H1 (cell line): ENCODE measurements around the gene NFE2L2. TPM values are rescaled to one million over a fixed set of nuclear protein-coding genes. Genes with fewer than 3 reads are reported as not detected.

Source experiments
- CTCF ChIA-PET: fragments of 300-600 bp; sonication (Branson Sonifier 250); formaldehyde crosslinking; loops from one replicate; lab custom pipeline; 2021; ENCODE audit not compliant: partially characterized antibody; lab: Charles Lee
- POLR2A ChIA-PET: fragments of 300-600 bp; sonication (Branson Sonifier 250); formaldehyde crosslinking; loops from one replicate; lab custom pipeline; 2021; ENCODE audit warnings: inconsistent platforms; ENCODE audit not compliant: partially characterized antibody; lab: Charles Lee
- DNase-seq, 2 experiments: peaks; one replicate each; pipeline versions ENCODE4 v3.0.0 to v3.0.0-alpha.2; 2010 to 2022; ENCODE audit warnings: low spot score in 2 of 2, low read depth in 1 of 2, mixed read lengths in 1 of 2
- FAIRE-seq: peaks from 2 replicates; lab custom pipeline; 2011; peaks lifted over from hg19 to GRCh38; lab: Jason Lieb, UNC
- H2AFZ ChIP-seq: 2 replicates; pipeline ENCODE4 v1.8.1; 2012; ENCODE audit warnings: low read length, inconsistent platforms
- H2AK5ac ChIP-seq: 2 replicates; pipeline ENCODE4 v1.6.1; 2013; ENCODE audit warnings: low read depth, low read length
- H2BK120ac ChIP-seq: replicated peaks from 2 replicates; pipeline ENCODE3; 2013; ENCODE audit warnings: low read depth, low read length, inconsistent platforms
- H2BK12ac ChIP-seq: 2 replicates; pipeline ENCODE4 v1.6.1; 2013; ENCODE audit warnings: low read depth, low read length
- H2BK15ac ChIP-seq: 2 replicates; pipeline ENCODE4 v1.6.1; 2013; ENCODE audit warnings: low read length
- H2BK20ac ChIP-seq: 2 replicates; pipeline ENCODE4 v1.6.1; 2013; ENCODE audit warnings: low read length
- H2BK5ac ChIP-seq: 2 replicates; pipeline ENCODE4 v1.6.1; 2013; ENCODE audit warnings: low read depth, low read length
- H3K14ac ChIP-seq: 2 replicates; pipeline ENCODE4 v1.6.1; 2013; ENCODE audit warnings: inconsistent platforms; ENCODE audit not compliant: insufficient read length
- H3K18ac ChIP-seq: 2 replicates; pipeline ENCODE4 v1.6.1; 2013; ENCODE audit warnings: low read length; ENCODE audit errors: extremely low read depth
- H3K23ac ChIP-seq: 2 replicates; pipeline ENCODE4 v1.6.1; 2013; ENCODE audit warnings: inconsistent platforms; ENCODE audit not compliant: insufficient read length
- H3K23me2 ChIP-seq: 2 replicates; pipeline ENCODE4 v1.6.1; 2013; ENCODE audit warnings: low read depth, low read length
- H3K27ac ChIP-seq: 2 replicates; pipeline ENCODE4 v1.6.1; 2011; ENCODE audit warnings: low read depth, low read length, inconsistent platforms
- H3K27me3 ChIP-seq, 4 experiments: replicated peaks in 1 of 4; 1 replicate in 1 of 4; 2 replicates in 3 of 4; pipeline versions ENCODE4 v1.6.1 to v1.8.1; 2011 to 2013; ENCODE audit warnings: low read length in 3 of 4, mild to moderate bottlenecking in 3 of 4, inconsistent platforms in 2 of 4, mixed read lengths in 2 of 4, moderate library complexity in 1 of 4; ENCODE audit not compliant: control insufficient read depth in 3 of 4, insufficient read depth in 3 of 4; ENCODE audit errors: extremely low read depth in 1 of 4
- H3K36me3 ChIP-seq, 4 experiments: 2 replicates each; pipeline versions ENCODE4 v1.6.1 to v1.8.1; 2011 to 2013; ENCODE audit warnings: mild to moderate bottlenecking in 4 of 4, low read length in 3 of 4, moderate library complexity in 2 of 4, control low read depth in 1 of 4, inconsistent platforms in 1 of 4; ENCODE audit not compliant: insufficient read depth in 4 of 4, control insufficient read depth in 2 of 4
- H3K4ac ChIP-seq: replicated peaks from 2 replicates; pipeline ENCODE3; 2013; ENCODE audit warnings: low read length, low read depth, mixed read lengths, inconsistent platforms; ENCODE audit not compliant: insufficient read length
- H3K4me1 ChIP-seq, 4 experiments: replicated peaks in 1 of 4; 1 replicate in 1 of 4; 2 replicates in 3 of 4; pipeline versions ENCODE4 v1.6.1 to v1.8.1; 2011 to 2013; ENCODE audit warnings: low read length in 3 of 4, inconsistent platforms in 2 of 4, mixed read lengths in 1 of 4; ENCODE audit not compliant: insufficient read depth in 4 of 4, control insufficient read depth in 3 of 4
- H3K4me2 ChIP-seq, 2 experiments: 2 replicates each; pipeline versions ENCODE4 v1.6.1 to v1.8.1; 2011 to 2013; ENCODE audit warnings: low read depth in 2 of 2, low read length in 2 of 2, control low read depth in 1 of 2, inconsistent platforms in 1 of 2, mild to moderate bottlenecking in 1 of 2; ENCODE audit not compliant: insufficient read depth in 1 of 2
- H3K4me3 ChIP-seq, 4 experiments: fragments of 200-600, 300-600 bp in 1 of 4; sonication (generic), shearing (Covaris generic), sonication (Bioruptor Twin) in 1 of 4; 2 replicates each; pipeline versions ENCODE4 v1.5.1 to v1.8.1; 2011 to 2016; ENCODE audit warnings: low read length in 4 of 4, low read depth in 3 of 4, control low read depth in 2 of 4, inconsistent platforms in 2 of 4, mild to moderate bottlenecking in 2 of 4, mixed read lengths in 1 of 4, moderate library complexity in 1 of 4; ENCODE audit not compliant: insufficient read depth in 2 of 4; ENCODE audit errors: extremely low read depth in 1 of 4
- H3K56ac ChIP-seq: replicated peaks from 2 replicates; pipeline ENCODE3; 2013; ENCODE audit warnings: low read depth, mild to moderate bottlenecking, mixed read lengths, low read length, inconsistent platforms; ENCODE audit not compliant: insufficient read length
- H3K79me1 ChIP-seq: 2 replicates; pipeline ENCODE4 v1.6.1; 2013; ENCODE audit warnings: low read depth, low read length, control low read depth
- H3K79me2 ChIP-seq, 2 experiments: 2 replicates each; pipeline versions ENCODE4 v1.6.1 to v1.8.1; 2012 to 2013; ENCODE audit warnings: low read length in 2 of 2, mild to moderate bottlenecking in 2 of 2, inconsistent platforms in 1 of 2; ENCODE audit not compliant: insufficient read depth in 2 of 2, control insufficient read depth in 1 of 2
- H3K9ac ChIP-seq, 4 experiments: replicated peaks in 1 of 4; 1 replicate in 1 of 4; 2 replicates in 3 of 4; pipeline versions ENCODE4 v1.6.1 to v1.8.1; 2011 to 2013; ENCODE audit warnings: low read depth in 3 of 4, low read length in 3 of 4, control low read depth in 2 of 4, mild to moderate bottlenecking in 2 of 4, moderate library complexity in 2 of 4, inconsistent platforms in 1 of 4; ENCODE audit errors: extremely low read depth in 1 of 4
- H3K9me3 ChIP-seq, 2 experiments: 2 replicates each; pipeline versions ENCODE4 v1.6.1 to v1.8.1; 2012 to 2013; ENCODE audit warnings: mild to moderate bottlenecking in 2 of 2, moderate library complexity in 2 of 2, control low read depth in 1 of 2, inconsistent platforms in 1 of 2, low read depth in 1 of 2, low read length in 1 of 2, mixed read lengths in 1 of 2; ENCODE audit not compliant: insufficient read depth in 2 of 2
- H4K20me1 ChIP-seq, 2 experiments: replicated peaks in 1 of 2; 2 replicates each; pipeline versions ENCODE3 to v1.8.1; 2011 to 2013; ENCODE audit warnings: inconsistent platforms in 2 of 2, low read length in 2 of 2, mild to moderate bottlenecking in 1 of 2; ENCODE audit not compliant: insufficient read depth in 2 of 2, control insufficient read depth in 1 of 2
- H4K5ac ChIP-seq: 2 replicates; pipeline ENCODE4 v1.6.1; 2013; ENCODE audit warnings: low read length, low read depth, mixed read lengths, inconsistent platforms; ENCODE audit not compliant: insufficient read length
- H4K8ac ChIP-seq: 2 replicates; pipeline ENCODE4 v1.8.0; 2013; ENCODE audit warnings: mild to moderate bottlenecking, moderate library complexity, low read length, inconsistent platforms; ENCODE audit not compliant: insufficient read depth; ENCODE audit errors: extremely low read depth
- H4K91ac ChIP-seq: replicated peaks from 2 replicates; pipeline ENCODE3; 2013; ENCODE audit warnings: low read length, mixed read lengths, inconsistent platforms; ENCODE audit not compliant: insufficient read length
- KDM5A ChIP-seq: fragments of 200-600 bp; IDR thresholded peaks from 2 replicates; pipeline ENCODE4 v1.7.1; 2012; ENCODE audit warnings: mild to moderate bottlenecking, low read length, inconsistent platforms, mixed read lengths
- POLR2A ChIP-seq, 2 experiments: IDR thresholded peaks; 1 replicate in 1 of 2; 2 replicates in 1 of 2; pipeline ENCODE4 v1.6.1; 2011; ENCODE audit warnings: low read depth in 2 of 2, low read length in 2 of 2, mild to moderate bottlenecking in 2 of 2; ENCODE audit errors: control extremely low read depth in 1 of 2
- WGBS, 2 experiments: shearing (Covaris generic) in 1 of 2; methylation state at CpG; one replicate each; pipeline versions ENCODE4 v1.1.6 to v1.1.7; 2013 to 2015; ENCODE audit warnings: low lambda C conversion rate in 2 of 2, mixed read lengths in 2 of 2, inconsistent platforms in 1 of 2, low coverage in 1 of 2, missing lambda C conversion rate in 1 of 2; ENCODE audit not compliant: insufficient replicate concordance in 2 of 2, insufficient coverage in 1 of 2, insufficient read length in 1 of 2; ENCODE audit errors: extremely low coverage in 1 of 2, missing lambda C conversion rate in 1 of 2; 5-methylcytosine and 5-hydroxymethylcytosine counted together
- polyA plus RNA-seq, 7 experiments: library from polyadenylated mRNA; depleted of rRNA in 3 of 7; stranded (reverse) in 5 of 7; unstranded in 2 of 7; fragments of >200 nt in 5 of 7; fragments of 200-250 nt in 2 of 7; gene quantifications; 1 replicate in 5 of 7; 2 replicates in 1 of 7; 4 replicates in 1 of 7; pipeline versions ENCODE4 v1.2.1 to v1.2.3, GENCODE V29; 2011 to 2013; ENCODE audit warnings: missing spikeins in 2 of 7, mixed read lengths in 2 of 7
- total RNA-seq: library from RNA; stranded (reverse); fragmentation: NEBNext Ultra II Directional; extraction: Animal tissue kit (Norgen Biotek cat#: 25700); gene quantifications from 2 replicates; pipeline ENCODE4 v1.2.1, GENCODE V29; 2021

Gene NFE2L2
- total and polyA plus RNA-seq, 2 of the 8 experiments (the other 6 are each of a cell fraction or from before 2014, with no cell fraction given) = 33.2 to 34.5 TPM

DNA sequence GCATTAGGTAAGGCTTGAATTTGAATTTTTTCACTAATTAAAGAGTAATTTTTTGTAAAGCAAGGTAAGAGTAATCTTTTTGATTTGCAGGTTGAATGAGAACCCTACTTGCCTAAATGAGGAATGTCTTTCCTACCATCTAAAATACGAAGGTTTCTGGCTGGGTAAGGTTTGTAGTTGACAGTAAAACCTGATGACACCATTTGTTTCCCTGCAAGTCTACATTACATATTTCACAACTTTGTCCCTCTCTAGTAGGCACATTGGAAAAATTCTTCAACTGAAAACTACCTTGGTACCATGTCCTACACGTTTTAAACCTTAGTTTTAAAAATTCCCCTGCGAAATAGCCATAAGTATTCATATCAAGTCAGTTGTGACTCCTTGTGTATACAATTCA is 42.6 kb downstream of the NFE2L2 start:
- no peak overlapping the region for H2BK5ac ChIP-seq
- no peaks in the 10 kb centered on the region for H3K27me3 ChIP-seq
- no peak overlapping the region for H3K4ac ChIP-seq
- peaks cover 6 to 58% (median 40%) of the 10 kb centered on the region in 4 experiments for H3K36me3 ChIP-seq
- no peak overlapping the region for H3K18ac ChIP-seq
- H2AK5ac ChIP-seq = no peak overlapping the region
- no peak overlapping the region for H4K5ac ChIP-seq
- H2BK120ac ChIP-seq = no peak overlapping the region
- CTCF ChIA-PET = interaction anchor here (0.6 to 1.1 kb wide), 4 partner anchors 25 to 1573 kb away, joined by 3 to 5 read pairs (median 3); no protein-coding TSS in a partner anchor
- H2AFZ ChIP-seq = no peak overlapping the region
- 86% methylated on average over 3 of the region's 3 CpGs; no CpG with 5 or more reads in 1 of the 2 experiments for WGBS, 2 experiments
- no peak overlapping the region for H2BK12ac ChIP-seq
- peaks cover 0 to 18% of the 10 kb centered on the region in 2 experiments; a peak in 2 of 4 replicates for H3K79me2 ChIP-seq
- no peaks in the 10 kb centered on the region for H3K9me3 ChIP-seq
- H4K91ac ChIP-seq = no peak overlapping the region
- DNase-seq (no peak), FAIRE-seq (no peak)
- TF ChIP-seq KDM5A (no peak), POLR2A (IDR thresholded peaks at IDR 0.05; ENCODE audit: control extremely low read depth in 1 of 2, low read depth in 2 of 2, low read length in 2 of 2) (0 out of 3 replicates have a peak, but pooled peaks of 1 of the 2 experiments have one; percentile 3)
- no peak overlapping the region for H4K8ac ChIP-seq
- no peaks in the 10 kb centered on the region for H3K4me1 ChIP-seq
- no peak overlapping the region for H3K4me2 ChIP-seq
- no peak overlapping the region for H3K14ac ChIP-seq
- peaks cover 3 to 7% of the 10 kb centered on the region in 2 experiments for H4K20me1 ChIP-seq
- no peak overlapping the region for H3K4me3 ChIP-seq
- POLR2A ChIA-PET = interaction anchor here (0.7 to 7.3 kb wide), 18 partner anchors 8 to 93 kb away, joined by 3 to 98 read pairs (median 6); partner anchors contain the start of genes HNRNPA3 and NFE2L2
- H3K9ac ChIP-seq = no peak overlapping the region
- H2BK15ac ChIP-seq = no peak overlapping the region
- H2BK20ac ChIP-seq = no peak overlapping the region
- no peak overlapping the region for H3K23ac ChIP-seq
- H3K27ac ChIP-seq = no peak overlapping the region
- no peaks in the 10 kb centered on the region for H3K23me2 ChIP-seq
- no peak overlapping the region for H3K56ac ChIP-seq
- H3K79me1 ChIP-seq = no peaks in the 10 kb centered on the region; the same call in 1 of the 2 replicates
